GM12891 (cell line): Measurements from ENCODE around the gene CNTNAP4.

Experiments
- PAX5 ChIP-seq: IDR thresholded peaks from 2 replicates; pipeline ENCODE4 v1.6.1; 2011; ENCODE audit warnings: low read length, moderate library complexity, mild to moderate bottlenecking; ENCODE audit not compliant: insufficient read depth, severe bottlenecking
- POLR2A ChIP-seq: IDR thresholded peaks from 2 replicates; pipeline ENCODE4 v1.6.1; 2011; ENCODE audit warnings: low read depth, low read length, control low read depth
- POLR2AphosphoS5 ChIP-seq: IDR thresholded peaks from 2 replicates; pipeline ENCODE4 v1.6.1; 2011; ENCODE audit warnings: low read depth, low read length, control low read depth
- TAF1 ChIP-seq: IDR thresholded peaks from 2 replicates; pipeline ENCODE4 v1.6.1; 2011; ENCODE audit warnings: low read depth, low read length, control low read depth

DNA sequence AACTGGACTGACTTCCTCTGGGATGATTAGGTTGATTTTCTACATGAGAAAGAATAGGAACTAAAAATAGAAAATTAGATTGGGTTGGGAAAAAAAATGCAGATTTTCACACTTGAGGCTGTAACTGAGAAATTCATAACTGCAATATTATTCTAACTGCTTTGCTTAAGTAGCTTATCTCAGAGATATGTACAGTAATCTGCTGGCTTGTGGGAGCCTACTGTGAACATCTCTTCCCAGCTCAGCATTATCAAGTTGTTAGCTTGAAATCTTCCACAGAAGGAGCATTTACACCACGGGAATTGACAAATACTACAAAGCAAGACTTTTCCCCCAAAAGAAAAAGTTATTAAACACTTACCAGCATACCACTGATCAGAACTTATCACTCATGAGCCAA is 58.9 kb downstream of the CNTNAP4 start:
- TF ChIP-seq POLR2A, result no peak
- TF ChIP-seq POLR2AphosphoS5, result no peak
- TF ChIP-seq TAF1, result no peak
- TF ChIP-seq PAX5, result no peak
